Upper lobe of right lung (tissue), 1 donor: ENCODE results near the gene VSIR. TPM values are rescaled to one million over a fixed set of nuclear protein-coding genes. Genes with fewer than 3 reads are reported as not detected.

Experiments
- ATAC-seq: fragments of 200-7000 bp; cut with Tn5 transposase; one replicate; pipeline ENCODE4 v1.9.1; 2020; ENCODE audit warnings: mild to moderate bottlenecking, moderate library complexity
- DNase-seq: peaks from one replicate; pipeline ENCODE4 v3.0.0-alpha.2; 2020
- H3K27ac ChIP-seq: fragments of 200-600 bp; one replicate; pipeline ENCODE4 v1.8.0; 2022
- H3K27me3 ChIP-seq: fragments of 200-600 bp; one replicate; pipeline ENCODE4 v1.8.0; 2022; ENCODE audit warnings: mild to moderate bottlenecking
- H3K36me3 ChIP-seq: fragments of 200-600 bp; one replicate; pipeline ENCODE4 v1.8.0; 2022
- H3K4me1 ChIP-seq: fragments of 200-600 bp; one replicate; pipeline ENCODE4 v1.8.0; 2022
- H3K4me3 ChIP-seq: fragments of 200-600 bp; one replicate; pipeline ENCODE4 v1.8.0; 2022; ENCODE audit warnings: mild to moderate bottlenecking
- H3K9me3 ChIP-seq: fragments of 200-600 bp; one replicate; pipeline ENCODE4 v1.8.0; 2022
- intact Hi-C: fragments of 100-400 bp; cut with DNase I; formaldehyde crosslinking; loops from one replicate; pipeline ENCODE4 v1.11.0; 2022
- total RNA-seq: library from RNA; stranded (reverse); fragmentation: NEBNext Ultra II Directional; extraction: Animal tissue kit (Norgen Biotek cat#: 25700); gene quantifications from one replicate; pipeline ENCODE4 v1.2.1, GENCODE V29; 2021
- TF ChIP-seq, protein P1 (sequence below): fragments of 200-600 bp; IDR thresholded peaks from one replicate; pipeline ENCODE4 v1.8.0; 2022; ENCODE audit warnings: antibody characterized with exemption
- donor health status: DM: no; HTN: yes; CAD: no; lungs with severe emphysema.

VSIR gene
- total RNA-seq, 1 donor from 2014 or later: 128 TPM

DNA sequence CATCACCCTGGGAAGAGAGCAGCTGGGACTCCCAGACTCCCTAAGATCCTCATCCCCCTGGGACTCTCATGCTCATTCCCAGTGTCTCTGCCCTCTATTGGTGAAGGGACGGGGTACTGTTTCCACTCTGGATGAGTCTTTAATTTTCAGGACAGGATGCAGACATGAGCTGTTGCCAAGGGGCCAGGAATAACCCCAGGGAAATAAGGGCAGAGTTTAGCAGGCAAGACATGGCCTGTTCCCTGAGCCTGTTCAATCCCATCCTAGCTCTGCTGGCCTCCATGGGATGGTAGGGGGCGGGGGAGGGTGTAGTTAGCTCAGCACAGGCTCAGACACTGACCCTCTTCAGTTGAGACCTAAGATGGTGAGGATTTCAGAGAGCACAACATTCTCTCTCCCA lies 67.7 kb downstream of the VSIR start:
- Histone ChIP-seq H3K4me3 (no peak overlapping the region), H3K36me3 (no peaks in the 10 kb centered on the region), H3K4me1 (peaks cover 9% of the 10 kb centered on the region), H3K9me3 (no peaks in the 10 kb centered on the region), H3K27me3 (no peaks in the 10 kb centered on the region), H3K27ac (no peak overlapping the region)
- TF ChIP-seq, protein P1, sequence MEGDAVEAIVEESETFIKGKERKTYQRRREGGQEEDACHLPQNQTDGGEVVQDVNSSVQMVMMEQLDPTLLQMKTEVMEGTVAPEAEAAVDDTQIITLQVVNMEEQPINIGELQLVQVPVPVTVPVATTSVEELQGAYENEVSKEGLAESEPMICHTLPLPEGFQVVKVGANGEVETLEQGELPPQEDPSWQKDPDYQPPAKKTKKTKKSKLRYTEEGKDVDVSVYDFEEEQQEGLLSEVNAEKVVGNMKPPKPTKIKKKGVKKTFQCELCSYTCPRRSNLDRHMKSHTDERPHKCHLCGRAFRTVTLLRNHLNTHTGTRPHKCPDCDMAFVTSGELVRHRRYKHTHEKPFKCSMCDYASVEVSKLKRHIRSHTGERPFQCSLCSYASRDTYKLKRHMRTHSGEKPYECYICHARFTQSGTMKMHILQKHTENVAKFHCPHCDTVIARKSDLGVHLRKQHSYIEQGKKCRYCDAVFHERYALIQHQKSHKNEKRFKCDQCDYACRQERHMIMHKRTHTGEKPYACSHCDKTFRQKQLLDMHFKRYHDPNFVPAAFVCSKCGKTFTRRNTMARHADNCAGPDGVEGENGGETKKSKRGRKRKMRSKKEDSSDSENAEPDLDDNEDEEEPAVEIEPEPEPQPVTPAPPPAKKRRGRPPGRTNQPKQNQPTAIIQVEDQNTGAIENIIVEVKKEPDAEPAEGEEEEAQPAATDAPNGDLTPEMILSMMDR: no peak
- DNase-seq: no peak
- no peak for ATAC-seq
- intact Hi-C loops: loop anchor here (10.0 kb wide), 2 partner anchors 311 to 391 kb away; partner anchors contain the start of genes CDH23 and SLC29A3

DNA sequence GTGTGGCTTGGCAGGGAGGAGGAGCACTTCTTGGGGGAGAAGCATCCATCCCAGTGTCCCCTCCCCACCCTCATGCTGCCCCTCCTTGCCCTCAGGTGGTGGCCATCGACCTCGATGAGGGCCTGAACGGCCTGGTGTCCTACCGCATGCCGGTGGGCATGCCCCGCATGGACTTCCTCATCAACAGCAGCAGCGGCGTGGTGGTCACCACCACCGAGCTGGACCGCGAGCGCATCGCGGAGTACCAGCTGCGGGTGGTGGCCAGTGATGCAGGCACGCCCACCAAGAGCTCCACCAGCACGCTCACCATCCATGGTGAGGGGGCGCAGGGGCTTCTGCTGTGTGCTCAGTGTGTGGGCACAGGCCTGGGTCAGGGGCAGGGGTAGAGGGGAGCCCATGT lies 68.5 kb downstream of the VSIR start:
- Histone ChIP-seq H3K4me1 (peaks cover 9% of the 10 kb centered on the region), H3K36me3 (no peaks in the 10 kb centered on the region), H3K4me3 (no peak overlapping the region), H3K27me3 (no peaks in the 10 kb centered on the region), H3K27ac (no peak overlapping the region), H3K9me3 (no peaks in the 10 kb centered on the region)
- no peak for ATAC-seq
- TF ChIP-seq, protein P1: no peak
- intact Hi-C loops: loop anchor here (10.0 kb wide), 2 partner anchors 310 to 390 kb away; partner anchors contain the start of genes CDH23 and SLC29A3
- DNase-seq: no peak

DNA sequence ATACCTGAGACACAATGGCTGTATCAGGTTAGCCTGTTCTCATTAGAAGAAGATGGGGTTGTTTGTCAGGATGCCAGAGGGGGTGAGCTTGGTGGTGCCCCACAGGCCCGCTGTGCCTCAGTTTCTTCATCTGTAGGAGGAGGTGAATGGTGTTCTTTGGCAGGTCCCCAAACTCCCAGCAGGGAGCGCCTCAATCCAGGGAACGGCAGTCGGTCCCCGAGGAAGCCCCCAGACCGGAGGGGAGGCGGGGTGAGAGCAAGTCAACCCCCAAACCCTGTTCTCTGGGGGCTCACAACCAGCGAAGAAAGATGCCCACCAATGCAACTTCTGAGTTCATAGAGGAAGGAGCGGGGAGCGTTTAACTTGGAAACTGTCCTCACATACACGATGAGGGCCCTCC lies 69.7 kb downstream of the VSIR start:
- ATAC-seq: no peak
- Histone ChIP-seq H3K27ac (no peak overlapping the region), H3K4me3 (no peak overlapping the region), H3K9me3 (no peaks in the 10 kb centered on the region), H3K4me1 (peaks cover 9% of the 10 kb centered on the region), H3K27me3 (no peaks in the 10 kb centered on the region), H3K36me3 (no peaks in the 10 kb centered on the region)
- intact Hi-C loops: loop anchor here (10.0 kb wide), 2 partner anchors 309 to 389 kb away; partner anchors contain the start of genes CDH23 and SLC29A3
- DNase-seq: no peak
- TF ChIP-seq, protein P1: no peak

DNA sequence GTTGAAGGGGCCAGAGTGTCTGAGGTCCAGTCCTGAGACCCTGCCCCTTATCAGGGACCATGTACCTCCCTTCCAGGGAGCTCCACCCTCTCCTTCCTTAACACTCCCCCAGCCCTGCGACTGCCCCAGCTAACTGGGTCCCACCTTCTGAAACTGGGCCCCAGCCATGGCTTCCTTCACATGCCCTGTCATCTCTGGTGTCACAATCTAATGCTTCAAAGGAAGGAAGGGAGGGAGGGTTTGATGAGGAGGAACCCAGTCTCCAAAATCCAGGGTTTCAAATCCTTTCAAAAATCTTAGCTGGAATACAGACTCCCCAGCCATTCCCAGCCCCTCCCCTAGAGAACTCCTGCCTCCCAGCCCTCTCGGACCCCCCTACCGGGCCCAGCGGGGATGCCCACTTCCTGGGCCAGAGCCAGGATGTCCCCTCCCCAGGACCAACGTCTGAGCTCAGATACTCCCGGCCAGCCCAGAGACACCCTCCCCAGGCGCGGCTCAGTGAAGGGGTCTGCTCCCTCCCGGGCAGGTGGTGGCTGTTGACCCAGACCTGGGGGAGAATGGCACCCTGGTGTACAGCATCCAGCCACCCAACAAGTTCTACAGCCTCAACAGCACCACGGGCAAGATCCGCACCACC lies 71.7 kb downstream of the VSIR start:
- TF ChIP-seq, protein P1: no peak
- DNase-seq: no peak
- Histone ChIP-seq H3K36me3 (no peaks in the 10 kb centered on the region), H3K9me3 (no peaks in the 10 kb centered on the region), H3K27me3 (no peaks in the 10 kb centered on the region), H3K27ac (no peak overlapping the region), H3K4me3 (no peak overlapping the region), H3K4me1 (peaks cover under 1% of the 10 kb centered on the region)
- ATAC-seq: no peak
- intact Hi-C loops: loop anchor here (10.0 kb wide), 2 partner anchors 307 to 387 kb away; partner anchors contain the start of genes CDH23 and SLC29A3

DNA sequence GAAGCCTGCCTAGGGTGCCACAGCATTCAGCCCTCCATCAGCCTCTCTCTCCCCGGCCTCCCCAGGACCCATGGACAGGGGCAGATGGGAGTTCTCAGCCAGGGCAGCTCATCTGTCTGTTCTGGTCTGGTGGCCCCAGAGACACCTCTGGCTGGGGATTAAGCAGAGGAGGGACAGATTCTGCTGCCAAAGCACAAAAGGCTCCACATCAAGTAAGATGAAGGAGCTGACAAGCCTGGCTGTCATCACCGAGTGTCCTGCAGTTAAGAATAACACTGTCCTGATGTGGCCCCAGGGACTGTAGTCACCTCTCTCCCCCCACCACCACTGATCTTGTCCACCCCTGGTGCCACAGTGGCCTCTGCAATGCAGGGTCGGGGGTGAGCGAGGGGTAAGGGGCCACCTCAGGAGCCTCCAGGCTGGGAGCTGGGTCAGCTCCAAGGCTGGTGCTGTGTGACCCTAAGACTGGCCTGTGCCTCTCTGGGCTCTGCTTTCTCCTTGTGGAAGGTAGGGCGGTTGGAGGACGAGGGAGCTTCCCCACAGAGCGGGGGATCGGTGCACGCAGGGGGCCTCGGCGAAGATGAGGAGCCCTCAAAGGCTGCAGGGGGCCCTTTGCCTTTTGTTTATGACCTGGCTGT lies 72.5 kb downstream of the VSIR start:
- no peak for DNase-seq
- H3K27ac ChIP-seq: no peak overlapping the region
- H3K27me3 ChIP-seq: no peaks in the 10 kb centered on the region
- H3K9me3 ChIP-seq: no peaks in the 10 kb centered on the region
- intact Hi-C loops: loop anchor here (10.0 kb wide), 2 partner anchors 306 to 386 kb away; partner anchors contain the start of genes CDH23 and SLC29A3
- TF ChIP-seq, protein P1: no peak
- no peak for ATAC-seq
- H3K4me1 ChIP-seq: peaks cover 4% of the 10 kb centered on the region
- no peak overlapping the region for H3K4me3 ChIP-seq
- H3K36me3 ChIP-seq: no peaks in the 10 kb centered on the region
